Adipocyte (in vitro differentiated cells): ENCODE results near the gene DNASE1L1.

Source experiments
- DNase-seq: peaks from one replicate; pipeline ENCODE4 v3.0.0-alpha.2; 2015; ENCODE audit warnings: low read depth
- H3K27me3 ChIP-seq: replicated peaks from 2 replicates; pipeline ENCODE4 v1.7.0; 2013; ENCODE audit warnings: mild to moderate bottlenecking, low read length, moderate library complexity; ENCODE audit not compliant: control insufficient read depth, insufficient read depth
- H3K36me3 ChIP-seq: 2 replicates; pipeline ENCODE4 v1.7.0; 2013; ENCODE audit warnings: low read length, mild to moderate bottlenecking, moderate library complexity; ENCODE audit not compliant: control insufficient read depth, insufficient read depth, severe bottlenecking
- H3K4me1 ChIP-seq: 2 replicates; pipeline ENCODE4 v1.7.0; 2013; ENCODE audit warnings: mild to moderate bottlenecking, low read length, moderate library complexity; ENCODE audit not compliant: control insufficient read depth, insufficient read depth
- H3K4me3 ChIP-seq: 2 replicates; pipeline ENCODE4 v1.7.0; 2013; ENCODE audit warnings: mild to moderate bottlenecking, low read length, moderate library complexity
- H3K9ac ChIP-seq: 2 replicates; pipeline ENCODE4 v1.7.0; 2013; ENCODE audit warnings: mild to moderate bottlenecking, low read length, moderate library complexity
- H3K9me3 ChIP-seq: 2 replicates; pipeline ENCODE4 v1.7.0; 2013; ENCODE audit warnings: mild to moderate bottlenecking, low read length, moderate library complexity; ENCODE audit not compliant: control insufficient read depth

DNASE1L1 gene

GRCh38 chrX:154378799-154379568 lies 30.1 kb downstream of the DNASE1L1 start, which contains the start of gene EMD:
EMD (plus strand) TSS chrX:154379295; CDS start chrX:154379485, 190 bp downstream.
- H3K4me1 ChIP-seq, result peaks cover 12% of the 10 kb centered on the region
- DNase-seq, result peak; percentile 96

GRCh38 chrX:154378059-154378798 lies 30.8 kb downstream of the DNASE1L1 start:
- Histone ChIP-seq H3K4me3 (peak overlapping the region; percentile 74), H3K9ac (peak overlapping the region; percentile 83), H3K9me3 (no peaks in the 10 kb centered on the region), H3K36me3 (peaks cover 2% of the 10 kb centered on the region), H3K4me1 (peaks cover 17% of the 10 kb centered on the region), H3K27me3 (no peaks in the 10 kb centered on the region)
- DNase-seq, result peak; percentile 64

More at GRCh38 chrX:154378799-154379568, 30.1 kb downstream of the DNASE1L1 start, which contains the start of gene EMD:
- Histone ChIP-seq H3K36me3 (peaks cover 2% of the 10 kb centered on the region), H3K9me3 (no peaks in the 10 kb centered on the region), H3K27me3 (no peaks in the 10 kb centered on the region), H3K9ac (peak within 1 kb of the TSS; percentile 94), H3K4me3 (peak within 1 kb of the TSS; percentile 86)

GRCh38 chrX:154376774-154377173 lies 32.3 kb downstream of the DNASE1L1 start:
- H3K4me1 ChIP-seq, result peaks cover 17% of the 10 kb centered on the region
- DNase-seq, result no peak
- H3K4me3 ChIP-seq, result no peak overlapping the region
- H3K9ac ChIP-seq, result peak overlapping the region; percentile 29
- peaks cover 2% of the 10 kb centered on the region for H3K36me3 ChIP-seq
- H3K9me3 ChIP-seq, result no peaks in the 10 kb centered on the region
- H3K27me3 ChIP-seq, result no peaks in the 10 kb centered on the region

- no peaks in the 10 kb centered on the region for H3K36me3 ChIP-seq
- H3K4me3 ChIP-seq, result no peak overlapping the region
- no peaks in the 10 kb centered on the region for H3K27me3 ChIP-seq
- DNase-seq, result no peak
- H3K9me3 ChIP-seq, result no peaks in the 10 kb centered on the region
- peaks cover 13% of the 10 kb centered on the region for H3K4me1 ChIP-seq
- H3K9ac ChIP-seq, result peak overlapping the region; percentile 46
These were observed 33.9 kb downstream of the DNASE1L1 start for GRCh38 chrX:154375156-154375504.

GRCh38 chrX:154374313-154375155 lies 34.5 kb downstream of the DNASE1L1 start, which contains the start of gene FLNA:
FLNA (minus strand) TSS chrX:154374634; CDS start chrX:154371245, 3,389 bp downstream.
- DNase-seq, result peak; percentile 59
- peak within 1 kb of the TSS; percentile 71 for H3K9ac ChIP-seq
- H3K36me3 ChIP-seq, result no peaks in the 10 kb centered on the region
- no peaks in the 10 kb centered on the region for H3K27me3 ChIP-seq
- peaks cover 13% of the 10 kb centered on the region for H3K4me1 ChIP-seq
- no peaks in the 10 kb centered on the region for H3K9me3 ChIP-seq
- H3K4me3 ChIP-seq, result peak within 1 kb of the TSS; percentile 73

- H3K27me3 ChIP-seq, result no peaks in the 10 kb centered on the region
- peak overlapping the region; percentile 71 for H3K9ac ChIP-seq
- no peaks in the 10 kb centered on the region for H3K9me3 ChIP-seq
- DNase-seq, result peak; percentile 84
- peak overlapping the region; percentile 73 for H3K4me3 ChIP-seq
- H3K36me3 ChIP-seq, result no peaks in the 10 kb centered on the region
- peaks cover 13% of the 10 kb centered on the region for H3K4me1 ChIP-seq
These were observed 35.4 kb downstream of the DNASE1L1 start for GRCh38 chrX:154373340-154374306.

GRCh38 chrX:154372612-154373022 lies 36.4 kb downstream of the DNASE1L1 start:
- peaks cover under 1% of the 10 kb centered on the region for H3K36me3 ChIP-seq
- peaks cover 10% of the 10 kb centered on the region for H3K4me1 ChIP-seq
- H3K27me3 ChIP-seq, result no peaks in the 10 kb centered on the region
- H3K9me3 ChIP-seq, result no peaks in the 10 kb centered on the region
- H3K9ac ChIP-seq, result peak overlapping the region; percentile 79
- no peak overlapping the region for H3K4me3 ChIP-seq
- peak; percentile 41 for DNase-seq

GRCh38 chrX:154371789-154372300 lies 37.2 kb downstream of the DNASE1L1 start:
- H3K9ac ChIP-seq, result peak overlapping the region; percentile 79
- peaks cover 14% of the 10 kb centered on the region for H3K4me1 ChIP-seq
- H3K4me3 ChIP-seq, result peak overlapping the region; percentile 73
- H3K27me3 ChIP-seq, result no peaks in the 10 kb centered on the region
- peaks cover 8% of the 10 kb centered on the region for H3K36me3 ChIP-seq
- no peaks in the 10 kb centered on the region for H3K9me3 ChIP-seq
- DNase-seq, result no peak

- peak; percentile 95 for DNase-seq
- H3K36me3 ChIP-seq, result peaks cover 14% of the 10 kb centered on the region
- H3K4me3 ChIP-seq, result peak overlapping the region; percentile 91
- H3K27me3 ChIP-seq, result no peaks in the 10 kb centered on the region
- peak overlapping the region; percentile 99 for H3K9ac ChIP-seq
- peaks cover 16% of the 10 kb centered on the region for H3K4me1 ChIP-seq
- no peaks in the 10 kb centered on the region for H3K9me3 ChIP-seq
These were observed 37.9 kb downstream of the DNASE1L1 start for GRCh38 chrX:154371017-154371788.
